CD14-positive monocyte (primary cell): Measurements from ENCODE around the gene COL4A2. TPM values are rescaled to one million over a fixed set of nuclear protein-coding genes. Genes with fewer than 3 reads are reported as not detected.

Source experiments
- DNase-seq, 3 donors: peaks; one replicate each; pipeline ENCODE4 v3.0.0-alpha.2; 2011 to 2022
- H2AFZ ChIP-seq: 2 replicates; pipeline ENCODE4 v1.6.0; 2012; ENCODE audit warnings: mild to moderate bottlenecking, low read depth, low read length, inconsistent platforms; ENCODE audit not compliant: insufficient read depth, poor library complexity, severe bottlenecking
- H3K27ac ChIP-seq, 2 donors: 1 replicate in 1 of 2; 2 replicates in 1 of 2; pipeline ENCODE4 v1.5.1; 2012 to 2013; ENCODE audit warnings: low read length in 2 of 2, control low read depth in 1 of 2, inconsistent platforms in 1 of 2, low read depth in 1 of 2, mild to moderate bottlenecking in 1 of 2
- H3K27me3 ChIP-seq, 2 donors: one replicate each; pipeline versions ENCODE4 v1.6.0 to v1.6.1; 2011 to 2013; ENCODE audit warnings: low read length in 2 of 2; ENCODE audit not compliant: control insufficient read depth in 2 of 2, insufficient read depth in 2 of 2
- H3K36me3 ChIP-seq, 2 donors: replicated peaks in 1 of 2; 1 replicate in 1 of 2; 2 replicates in 1 of 2; pipeline versions ENCODE4 v1.5.1 to v1.6.1; 2012 to 2013; ENCODE audit warnings: low read length in 2 of 2, control low read depth in 1 of 2, inconsistent platforms in 1 of 2, mild to moderate bottlenecking in 1 of 2; ENCODE audit not compliant: insufficient read depth in 2 of 2, control insufficient read depth in 1 of 2
- H3K4me1 ChIP-seq, 2 donors: 1 replicate in 1 of 2; 2 replicates in 1 of 2; pipeline versions ENCODE4 v1.5.1 to v1.6.1; 2012 to 2013; ENCODE audit warnings: low read length in 2 of 2, control low read depth in 1 of 2, inconsistent platforms in 1 of 2, mild to moderate bottlenecking in 1 of 2, moderate library complexity in 1 of 2; ENCODE audit not compliant: insufficient read depth in 2 of 2, control insufficient read depth in 1 of 2
- H3K4me2 ChIP-seq: replicated peaks from 2 replicates; pipeline ENCODE3; 2012; ENCODE audit warnings: low read length, moderate library complexity, mild to moderate bottlenecking; ENCODE audit not compliant: poor library complexity, severe bottlenecking; ENCODE audit errors: extremely low read depth
- H3K4me3 ChIP-seq, 3 experiments: fragments of 200-600 bp in 1 of 3; sonication (generic) in 1 of 3; replicated peaks in 1 of 3; 1 replicate in 2 of 3; 2 replicates in 1 of 3; pipeline ENCODE4 v1.5.1; 2011 to 2013; ENCODE audit warnings: low read length in 3 of 3, mild to moderate bottlenecking in 3 of 3, control low read depth in 2 of 3, low read depth in 2 of 3, inconsistent platforms in 1 of 3, moderate library complexity in 1 of 3
- H3K79me2 ChIP-seq: 2 replicates; pipeline ENCODE4 v1.6.0; 2012; ENCODE audit warnings: mild to moderate bottlenecking, control low read depth, inconsistent platforms, low read length, moderate library complexity; ENCODE audit not compliant: insufficient read depth
- H3K9ac ChIP-seq: 2 replicates; pipeline ENCODE4 v1.6.0; 2017; ENCODE audit warnings: low read length, mild to moderate bottlenecking; ENCODE audit not compliant: insufficient read depth, poor library complexity, severe bottlenecking
- H3K9me3 ChIP-seq, 2 donors: replicated peaks in 1 of 2; 1 replicate in 1 of 2; 2 replicates in 1 of 2; pipeline versions ENCODE4 v1.5.1 to v1.6.1; 2012 to 2013; ENCODE audit warnings: low read length in 2 of 2, control low read depth in 1 of 2; ENCODE audit not compliant: control insufficient read depth in 1 of 2, insufficient read depth in 1 of 2
- H4K20me1 ChIP-seq: 2 replicates; pipeline ENCODE4 v1.6.0; 2012; ENCODE audit warnings: mild to moderate bottlenecking, low read length, control low read depth, moderate library complexity; ENCODE audit not compliant: insufficient read depth
- H3K27ac Mint-ChIP-seq, 7 donors: one replicate each; pipeline ENCODE4 v1.8.0; 2020; ENCODE audit warnings: mild to moderate bottlenecking in 7 of 7, mixed read lengths in 7 of 7, moderate library complexity in 6 of 7, inconsistent platforms in 2 of 7
- H3K27me3 Mint-ChIP-seq, 3 donors: one replicate each; pipeline ENCODE4 v1.8.0; 2021 to 2022; ENCODE audit warnings: low read depth in 3 of 3, mild to moderate bottlenecking in 3 of 3, mixed read lengths in 3 of 3, moderate library complexity in 3 of 3, inconsistent platforms in 1 of 3
- H3K36me3 Mint-ChIP-seq, 2 donors: one replicate each; pipeline ENCODE4 v1.8.0; 2020; ENCODE audit warnings: mixed read lengths in 2 of 2, inconsistent platforms in 1 of 2, mild to moderate bottlenecking in 1 of 2
- H3K4me1 Mint-ChIP-seq: one replicate; pipeline ENCODE4 v1.8.0; 2020; ENCODE audit warnings: mild to moderate bottlenecking, mixed read lengths
- H3K4me3 Mint-ChIP-seq, 2 donors: one replicate each; pipeline ENCODE4 v1.8.0; 2020; ENCODE audit warnings: mild to moderate bottlenecking in 2 of 2, mixed read lengths in 2 of 2, moderate library complexity in 1 of 2
- H3K9me3 Mint-ChIP-seq, 7 donors: one replicate each; pipeline ENCODE4 v1.8.0; 2020 to 2022; ENCODE audit warnings: mixed read lengths in 7 of 7, mild to moderate bottlenecking in 6 of 7, moderate library complexity in 6 of 7, inconsistent platforms in 2 of 7
- WGBS: methylation state at CpG from one replicate; pipeline ENCODE4 v1.1.5; 2013; ENCODE audit warnings: missing lambda C conversion rate; ENCODE audit not compliant: insufficient coverage; 5-methylcytosine and 5-hydroxymethylcytosine counted together
- intact Hi-C, 2 donors: fragments of 100-400 bp; cut with micrococcal nuclease; formaldehyde crosslinking; loops; one replicate each; pipeline versions ENCODE4 v1.15.0 to v1.15.1; 2023
- polyA plus RNA-seq, 3 donors: library from polyadenylated mRNA; depleted of rRNA in 1 of 3; unstranded in 2 of 3; stranded (reverse) in 1 of 3; fragments of 300-500 nt in 2 of 3; fragments of >200 nt in 1 of 3; fragmentation: Illumina TruSeq in 2 of 3; gene quantifications; 1 replicate in 2 of 3; 2 replicates in 1 of 3; pipeline ENCODE4 v1.2.3, GENCODE V29; 2012 to 2021
- TF ChIP-seq, protein P1 (sequence below): fragments of 200-600 bp; IDR thresholded peaks from one replicate; pipeline ENCODE4 v1.8.0; 2022; ENCODE audit warnings: antibody characterized with exemption, mild to moderate bottlenecking

Gene COL4A2
- polyA plus RNA-seq, 3 donors = not detected

DNA sequence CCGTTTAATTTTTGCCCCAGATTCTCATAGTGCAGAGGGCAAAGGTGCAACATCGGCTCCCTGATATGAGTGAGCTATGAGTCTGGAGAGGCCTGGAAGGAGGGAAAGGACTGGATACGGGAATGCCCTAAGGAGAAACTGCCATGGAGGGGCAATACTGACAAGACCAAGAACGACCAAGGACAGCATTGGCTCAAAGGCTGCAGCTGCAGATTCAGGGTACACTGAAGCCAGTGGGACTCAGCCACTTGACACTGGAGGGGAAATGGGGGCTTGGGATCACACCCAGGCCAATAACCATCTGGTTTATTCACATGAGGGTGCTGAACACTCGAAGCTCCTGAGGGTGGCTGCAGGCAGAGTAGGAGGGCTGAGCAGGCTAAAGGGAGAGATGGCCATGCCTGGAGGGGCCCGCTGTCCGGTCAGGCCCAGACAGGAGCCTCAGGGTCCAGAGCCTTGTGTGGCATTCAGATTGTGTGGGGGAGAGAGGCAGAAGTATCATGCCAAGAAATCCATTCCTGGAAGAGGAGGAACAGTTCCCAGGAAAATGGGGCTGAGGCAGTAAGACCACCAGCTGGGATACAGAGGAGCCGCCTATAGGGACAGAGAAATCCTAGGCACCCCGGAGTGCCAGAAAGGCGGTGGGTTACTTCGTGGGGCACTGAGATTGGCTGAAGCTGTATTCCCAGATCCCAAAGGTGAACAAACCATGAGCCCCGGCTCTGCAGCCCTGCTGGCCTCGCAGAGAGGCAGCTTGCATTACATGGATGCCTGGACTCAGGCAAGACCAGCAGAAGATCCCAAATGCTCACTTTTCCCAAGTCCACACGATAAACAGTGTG, 20.9 kb upstream of the COL4A2 start:
- no peak overlapping the region for H3K4me3 Mint-ChIP-seq
- intact Hi-C loops = no loop called here
- H3K9me3 ChIP-seq = no peaks in the 10 kb centered on the region
- H2AFZ ChIP-seq = no peak overlapping the region
- no peak overlapping the region for H3K27ac ChIP-seq
- no peak for DNase-seq
- H3K9ac ChIP-seq = no peak overlapping the region
- no peaks in the 10 kb centered on the region for H3K36me3 ChIP-seq
- no peaks in the 10 kb centered on the region for H4K20me1 ChIP-seq
- no peaks in the 10 kb centered on the region for H3K79me2 ChIP-seq
- TF ChIP-seq, protein P1, sequence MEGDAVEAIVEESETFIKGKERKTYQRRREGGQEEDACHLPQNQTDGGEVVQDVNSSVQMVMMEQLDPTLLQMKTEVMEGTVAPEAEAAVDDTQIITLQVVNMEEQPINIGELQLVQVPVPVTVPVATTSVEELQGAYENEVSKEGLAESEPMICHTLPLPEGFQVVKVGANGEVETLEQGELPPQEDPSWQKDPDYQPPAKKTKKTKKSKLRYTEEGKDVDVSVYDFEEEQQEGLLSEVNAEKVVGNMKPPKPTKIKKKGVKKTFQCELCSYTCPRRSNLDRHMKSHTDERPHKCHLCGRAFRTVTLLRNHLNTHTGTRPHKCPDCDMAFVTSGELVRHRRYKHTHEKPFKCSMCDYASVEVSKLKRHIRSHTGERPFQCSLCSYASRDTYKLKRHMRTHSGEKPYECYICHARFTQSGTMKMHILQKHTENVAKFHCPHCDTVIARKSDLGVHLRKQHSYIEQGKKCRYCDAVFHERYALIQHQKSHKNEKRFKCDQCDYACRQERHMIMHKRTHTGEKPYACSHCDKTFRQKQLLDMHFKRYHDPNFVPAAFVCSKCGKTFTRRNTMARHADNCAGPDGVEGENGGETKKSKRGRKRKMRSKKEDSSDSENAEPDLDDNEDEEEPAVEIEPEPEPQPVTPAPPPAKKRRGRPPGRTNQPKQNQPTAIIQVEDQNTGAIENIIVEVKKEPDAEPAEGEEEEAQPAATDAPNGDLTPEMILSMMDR = no peak
- no peaks in the 10 kb centered on the region for H3K4me1 ChIP-seq
- H3K4me3 ChIP-seq = no peak overlapping the region
- H3K27me3 ChIP-seq = no peaks in the 10 kb centered on the region
- no peaks in the 10 kb centered on the region for H3K36me3 Mint-ChIP-seq
- no peaks in the 10 kb centered on the region for H3K4me1 Mint-ChIP-seq
- no peak overlapping the region for H3K4me2 ChIP-seq
- H3K27ac Mint-ChIP-seq = no peak overlapping the region
- H3K9me3 Mint-ChIP-seq = peaks cover under 1 to 10% (median 5%) of the 10 kb centered on the region in 7 donors
- H3K27me3 Mint-ChIP-seq = peaks cover 5 to 13% (median 8%) of the 10 kb centered on the region in 3 donors
- 89% methylated on average over 14 of the region's 14 CpGs for WGBS

DNA sequence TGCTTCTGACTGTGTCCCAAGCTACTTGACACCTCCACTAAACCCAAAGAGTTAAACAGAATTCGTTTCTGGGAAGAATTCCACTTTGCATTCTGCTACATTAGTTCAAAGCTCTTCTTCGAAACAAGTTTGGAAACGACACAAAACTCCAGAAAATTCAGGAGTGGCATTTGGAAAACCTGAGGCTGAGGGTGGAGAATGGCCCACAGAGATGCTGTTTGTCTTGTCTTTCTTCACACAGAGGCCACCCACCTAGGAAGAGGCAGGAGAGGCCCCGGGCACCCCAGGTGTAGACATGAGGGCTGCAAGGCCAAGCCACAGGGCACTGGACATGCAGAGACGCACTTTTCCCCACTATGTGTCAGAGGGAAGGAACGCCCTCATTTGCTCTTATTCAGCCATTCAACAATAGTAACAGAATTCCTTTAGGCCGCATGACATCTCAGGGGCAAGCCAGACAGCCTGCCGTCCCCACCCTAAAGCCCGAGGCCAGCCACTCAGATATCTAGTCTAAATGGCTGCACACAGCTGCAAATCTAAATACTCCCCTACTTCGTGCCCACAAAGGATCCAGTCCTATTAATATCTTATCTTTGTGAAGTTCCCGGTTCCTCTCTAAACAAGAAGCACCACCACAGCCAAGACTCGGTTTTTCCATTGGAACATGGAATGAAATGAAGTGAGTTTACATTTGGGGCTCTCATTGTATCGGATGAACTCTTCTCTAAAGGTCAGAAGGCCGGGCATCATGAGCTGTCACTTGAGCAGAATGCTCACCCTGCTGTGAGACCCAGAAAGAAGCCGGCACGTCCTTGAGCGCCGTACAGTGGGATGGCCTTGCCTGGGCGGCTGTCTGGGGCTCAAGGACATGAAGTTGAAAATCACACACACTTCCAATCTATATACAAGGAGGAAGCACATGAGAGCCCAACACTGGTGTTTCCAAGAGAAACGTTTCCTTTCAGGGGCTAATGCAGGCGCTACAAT, 20.0 kb upstream of the COL4A2 start:
- no peak for DNase-seq
- TF ChIP-seq, protein P1 = no peak
- intact Hi-C loops = no loop called here
- Histone ChIP-seq H3K4me1 (no peaks in the 10 kb centered on the region), H3K27me3 (no peaks in the 10 kb centered on the region), H3K4me3 (no peak overlapping the region), H3K9ac (no peak overlapping the region), H3K27ac (no peak overlapping the region), H3K36me3 (no peaks in the 10 kb centered on the region), H3K79me2 (no peaks in the 10 kb centered on the region), H2AFZ (no peak overlapping the region), H4K20me1 (no peaks in the 10 kb centered on the region), H3K4me2 (no peak overlapping the region), H3K9me3 (no peaks in the 10 kb centered on the region)
- peaks cover 0 to 5% (median 2%) of the 10 kb centered on the region in 7 donors for H3K9me3 Mint-ChIP-seq
- H3K4me1 Mint-ChIP-seq = no peaks in the 10 kb centered on the region
- 95% methylated on average over 13 of the region's 21 CpGs for WGBS
- peaks cover 6 to 15% (median 8%) of the 10 kb centered on the region in 3 donors for H3K27me3 Mint-ChIP-seq
- no peaks in the 10 kb centered on the region for H3K36me3 Mint-ChIP-seq
- no peak overlapping the region for H3K27ac Mint-ChIP-seq
- no peak overlapping the region for H3K4me3 Mint-ChIP-seq
